NCI-H187 (cell line): Measurements from ENCODE around the gene RAVER2.
"Not testable (repeated sequence)": the region's sequence is repeated elsewhere in the genome, so short reads cannot be mapped to it uniquely, and the experiment has no call there.

Source experiments
- DNase-seq, 2 experiments: peaks; one replicate each; lab custom pipeline; 2025; lab: John Stamatoyannopoulos, UW

Gene RAVER2

GRCh38 chr1:64744492-64745180 is at the start of gene RAVER2:
Gene RAVER2 (plus strand): TSS chr1:64745075. CDS start chr1:64745173, 98 bp downstream.
- DNase-seq, result peak; percentile 26 to 55

GRCh38 chr1:64696879-64697278 is 48.0 kb upstream of the RAVER2 start:
- DNase-seq, result no peak

GRCh38 chr1:64699327-64699726 is 45.5 kb upstream of the RAVER2 start:
- DNase-seq, result no peak

GRCh38 chr1:64701071-64701470 is 43.8 kb upstream of the RAVER2 start:
- DNase-seq, result no peak

GRCh38 chr1:64701886-64702285 is 43.0 kb upstream of the RAVER2 start:
- DNase-seq, result no peak

GRCh38 chr1:64702670-64703069 is 42.2 kb upstream of the RAVER2 start:
- not testable (repeated sequence) for DNase-seq

- DNase-seq, result no peak
These were observed 41.3 kb upstream of the RAVER2 start for GRCh38 chr1:64703600-64703999.

GRCh38 chr1:64705591-64705990 is 39.3 kb upstream of the RAVER2 start:
- DNase-seq, result no peak

- DNase-seq, result no peak
These were observed 33.6 kb upstream of the RAVER2 start for GRCh38 chr1:64711266-64711665.

GRCh38 chr1:64712049-64712448 is 32.8 kb upstream of the RAVER2 start:
- DNase-seq, result no peak

GRCh38 chr1:64715186-64715585 is 29.7 kb upstream of the RAVER2 start:
- DNase-seq, result no peak

GRCh38 chr1:64721135-64721534 is 23.7 kb upstream of the RAVER2 start:
- no peak for DNase-seq

- DNase-seq, result no peak
These were observed 23.2 kb upstream of the RAVER2 start for GRCh38 chr1:64721576-64722145.

GRCh38 chr1:64727861-64728260 is 17.0 kb upstream of the RAVER2 start:
- no peak for DNase-seq

GRCh38 chr1:64733581-64734286 is 11.1 kb upstream of the RAVER2 start:
- DNase-seq, result no peak

GRCh38 chr1:64734287-64734652 is 10.6 kb upstream of the RAVER2 start:
- DNase-seq, result no peak

- DNase-seq, result not testable (repeated sequence)
These were observed 4.2 kb upstream of the RAVER2 start for GRCh38 chr1:64740687-64741086.

GRCh38 chr1:64743954-64744491 is 852 bp upstream of the RAVER2 start:
- DNase-seq, result no peak

GRCh38 chr1:64745181-64745985 is 508 bp downstream of the RAVER2 start:
- DNase-seq, result no peak

- peak in 1 of 2 experiments; percentile 5 for DNase-seq
These were observed 1.4 kb downstream of the RAVER2 start for GRCh38 chr1:64745986-64746940.

- DNase-seq, result no peak
These were observed 3.3 kb downstream of the RAVER2 start for GRCh38 chr1:64748222-64748621.
